ENCODE measurements around the gene PTPRCAP.
A peak's percentile ranks its signal among the peaks of the same experiment; 100 is the strongest.
"Not testable (repeated sequence)": the region's sequence is repeated elsewhere in the genome, so short reads cannot be mapped to it uniquely, and the experiment has no call there.

PTPRCAP gene

GRCh38 chr11:67466367-67466766, 28.9 kb upstream of the PTPRCAP start:
- FAIRE-seq (no peak), DNase-seq (ENCODE audit: insufficient read length, low spot score) (no peak)

- not testable (repeated sequence) for FAIRE-seq; DNase-seq (ENCODE audit: insufficient read length, low spot score)
Observed at GRCh38 chr11:67465530-67465929, 28.0 kb upstream of the PTPRCAP start.

GRCh38 chr11:67465189-67465510, 27.7 kb upstream of the PTPRCAP start:
- no peak for DNase-seq (ENCODE audit: insufficient read length, low spot score)
- FAIRE-seq: no peak

- peak; percentile 92 for FAIRE-seq
Observed at GRCh38 chr11:67464411-67465188, 27.1 kb upstream of the PTPRCAP start.

GRCh38 chr11:67463680-67464410, 26.4 kb upstream of the PTPRCAP start:
- DNase-seq (ENCODE audit: insufficient read length, low spot score): peak; percentile 56

More at GRCh38 chr11:67464411-67465188, 27.1 kb upstream of the PTPRCAP start:
- peak; percentile 98 for DNase-seq (ENCODE audit: insufficient read length, low spot score)

GRCh38 chr11:67463186-67463585, 25.7 kb upstream of the PTPRCAP start:
- DNase-seq (ENCODE audit: insufficient read length, low spot score) (no peak), FAIRE-seq (no peak)

More at GRCh38 chr11:67463680-67464410, 26.4 kb upstream of the PTPRCAP start:
- peak; percentile 42 for FAIRE-seq

- FAIRE-seq (no peak), DNase-seq (ENCODE audit: insufficient read length, low spot score) (no peak)
Observed at GRCh38 chr11:67458266-67458665, 20.8 kb upstream of the PTPRCAP start.

GRCh38 chr11:67457453-67457852, 20.0 kb upstream of the PTPRCAP start:
- DNase-seq (ENCODE audit: insufficient read length, low spot score) (no peak), FAIRE-seq (no peak)

GRCh38 chr11:67456068-67456705, 18.7 kb upstream of the PTPRCAP start:
- FAIRE-seq: no peak

GRCh38 chr11:67455054-67455453, 17.6 kb upstream of the PTPRCAP start, which contains the start of gene CABP4:
Gene CABP4 (plus strand): TSS chr11:67455354. CDS start chr11:67455424, 70 bp downstream.
- DNase-seq (ENCODE audit: insufficient read length, low spot score) (no peak), FAIRE-seq (no peak)

More at GRCh38 chr11:67456068-67456705, 18.7 kb upstream of the PTPRCAP start:
- no peak for DNase-seq (ENCODE audit: insufficient read length, low spot score)

GRCh38 chr11:67453816-67454732, 16.6 kb upstream of the PTPRCAP start:
- no peak for DNase-seq (ENCODE audit: insufficient read length, low spot score)
- no peak for FAIRE-seq

- FAIRE-seq: no peak
- no peak for DNase-seq (ENCODE audit: insufficient read length, low spot score)
Observed at GRCh38 chr11:67452141-67452952, 14.9 kb upstream of the PTPRCAP start, which contains the start of gene GPR152. Gene GPR152 (minus strand): TSS chr11:67452729. CDS start chr11:67452724, 5 bp downstream.

- DNase-seq (ENCODE audit: insufficient read length, low spot score) (no peak), FAIRE-seq (no peak)
Observed at GRCh38 chr11:67451658-67451976, 14.1 kb upstream of the PTPRCAP start.

GRCh38 chr11:67450796-67451657, 13.5 kb upstream of the PTPRCAP start:
- FAIRE-seq (peak; percentile 40), DNase-seq (ENCODE audit: insufficient read length, low spot score) (no peak)

GRCh38 chr11:67449116-67449844, 11.8 kb upstream of the PTPRCAP start:
- FAIRE-seq: no peak
- no peak for DNase-seq (ENCODE audit: insufficient read length, low spot score)

- no peak for DNase-seq (ENCODE audit: insufficient read length, low spot score)
- FAIRE-seq: no peak
Observed at GRCh38 chr11:67448220-67448609, 10.7 kb upstream of the PTPRCAP start.

GRCh38 chr11:67445515-67445914, 8.0 kb upstream of the PTPRCAP start:
- FAIRE-seq (no peak), DNase-seq (ENCODE audit: insufficient read length, low spot score) (no peak)
